GM08714 (cell line): ENCODE results near the gene PIWIL1.

Experiments
- H3K4me3 ChIP-seq: fragments of 200-500 bp; sonication (Bioruptor generic); 2 replicates; pipeline ENCODE4 v1.5.1; 2014; ENCODE audit warnings: mild to moderate bottlenecking, low read length, inconsistent platforms
- ZNF274 ChIP-seq: IDR thresholded peaks from 2 replicates; pipeline ENCODE4 v1.6.1; 2012; ENCODE audit warnings: mild to moderate bottlenecking, low read depth, low read length

The PIWIL1 gene

GRCh38 chr12:130331146-130331545 is 6.5 kb upstream of the PIWIL1 start:
- TF ChIP-seq ZNF274, result no peak
- H3K4me3 ChIP-seq, result no peak overlapping the region

- no peak overlapping the region for H3K4me3 ChIP-seq
- TF ChIP-seq ZNF274, result no peak
Observed at GRCh38 chr12:130333341-130333740, 4.3 kb upstream of the PIWIL1 start.

- H3K4me3 ChIP-seq, result no peak overlapping the region
- TF ChIP-seq ZNF274, result no peak
Observed at GRCh38 chr12:130334399-130334798, 3.3 kb upstream of the PIWIL1 start.

- no peak overlapping the region for H3K4me3 ChIP-seq
- no peak for TF ChIP-seq ZNF274
Observed at GRCh38 chr12:130334937-130335336, 2.8 kb upstream of the PIWIL1 start.

GRCh38 chr12:130335517-130336392 is 1.9 kb upstream of the PIWIL1 start:
- no peak for TF ChIP-seq ZNF274
- no peak overlapping the region for H3K4me3 ChIP-seq

GRCh38 chr12:130336723-130337487 is 782 bp upstream of the PIWIL1 start:
- no peak for TF ChIP-seq ZNF274
- no peak overlapping the region for H3K4me3 ChIP-seq

- H3K4me3 ChIP-seq, result no peak overlapping the region
- no peak for TF ChIP-seq ZNF274
Observed at GRCh38 chr12:130338794-130339601, 1.3 kb downstream of the PIWIL1 start.

GRCh38 chr12:130339951-130340350 is 2.3 kb downstream of the PIWIL1 start:
- TF ChIP-seq ZNF274, result no peak
- no peak overlapping the region for H3K4me3 ChIP-seq

GRCh38 chr12:130342442-130342841 is 4.8 kb downstream of the PIWIL1 start:
- no peak overlapping the region for H3K4me3 ChIP-seq
- no peak for TF ChIP-seq ZNF274

- no peak for TF ChIP-seq ZNF274
- no peak overlapping the region for H3K4me3 ChIP-seq
Observed at GRCh38 chr12:130342842-130343241, 5.2 kb downstream of the PIWIL1 start.

- TF ChIP-seq ZNF274, result no peak
- H3K4me3 ChIP-seq, result no peak overlapping the region
Observed at GRCh38 chr12:130344529-130344928, 6.8 kb downstream of the PIWIL1 start.

GRCh38 chr12:130345292-130345691 is 7.6 kb downstream of the PIWIL1 start:
- no peak overlapping the region for H3K4me3 ChIP-seq
- TF ChIP-seq ZNF274, result no peak

GRCh38 chr12:130347588-130347987 is 9.9 kb downstream of the PIWIL1 start:
- no peak overlapping the region for H3K4me3 ChIP-seq
- no peak for TF ChIP-seq ZNF274

GRCh38 chr12:130350715-130351114 is 13.0 kb downstream of the PIWIL1 start:
- no peak overlapping the region for H3K4me3 ChIP-seq
- TF ChIP-seq ZNF274, result no peak
